ENCODE results near the gene DCN. TPM values are rescaled to one million over a fixed set of nuclear protein-coding genes. Genes with fewer than 3 reads are reported as not detected.

DCN gene
- total RNA-seq, 6 experiments from 2014 or later: 82.7 to 235 (median 164) TPM

DNA sequence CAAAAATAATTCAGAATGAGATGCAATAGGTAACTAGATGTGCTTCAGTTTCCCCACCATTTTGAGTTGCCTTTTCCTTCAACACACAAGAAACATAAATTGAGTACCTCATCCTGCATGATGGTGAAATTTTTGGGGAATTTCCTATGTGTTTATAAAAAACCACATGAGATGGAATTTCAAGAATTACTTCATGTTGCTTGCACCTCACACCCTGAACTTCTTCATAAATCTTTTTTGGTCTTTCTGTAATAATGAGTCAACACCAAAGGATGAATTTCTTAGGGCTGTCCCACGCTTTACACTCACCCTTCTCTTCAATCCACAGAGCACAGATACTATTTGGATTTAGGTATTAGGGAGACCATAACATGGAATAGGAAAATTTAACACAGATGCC, 48.7 kb downstream of the DCN start:
- DNase-seq (no peak), ATAC-seq (no peak)
- H3K27me3 ChIP-seq: no peaks in the 10 kb centered on the region
- WGBS (ENCODE audit: insufficient coverage, low coverage, low lambda C conversion rate, missing lambda C conversion rate): 24% methylated on average over 1 of the region's 1 CpG
- no peaks in the 10 kb centered on the region for H3K36me3 ChIP-seq
- H3K4me1 ChIP-seq: no peaks in the 10 kb centered on the region
- TF ChIP-seq POLR2A (IDR thresholded peaks at IDR 0.05): no peak
- TF ChIP-seq, protein P1, sequence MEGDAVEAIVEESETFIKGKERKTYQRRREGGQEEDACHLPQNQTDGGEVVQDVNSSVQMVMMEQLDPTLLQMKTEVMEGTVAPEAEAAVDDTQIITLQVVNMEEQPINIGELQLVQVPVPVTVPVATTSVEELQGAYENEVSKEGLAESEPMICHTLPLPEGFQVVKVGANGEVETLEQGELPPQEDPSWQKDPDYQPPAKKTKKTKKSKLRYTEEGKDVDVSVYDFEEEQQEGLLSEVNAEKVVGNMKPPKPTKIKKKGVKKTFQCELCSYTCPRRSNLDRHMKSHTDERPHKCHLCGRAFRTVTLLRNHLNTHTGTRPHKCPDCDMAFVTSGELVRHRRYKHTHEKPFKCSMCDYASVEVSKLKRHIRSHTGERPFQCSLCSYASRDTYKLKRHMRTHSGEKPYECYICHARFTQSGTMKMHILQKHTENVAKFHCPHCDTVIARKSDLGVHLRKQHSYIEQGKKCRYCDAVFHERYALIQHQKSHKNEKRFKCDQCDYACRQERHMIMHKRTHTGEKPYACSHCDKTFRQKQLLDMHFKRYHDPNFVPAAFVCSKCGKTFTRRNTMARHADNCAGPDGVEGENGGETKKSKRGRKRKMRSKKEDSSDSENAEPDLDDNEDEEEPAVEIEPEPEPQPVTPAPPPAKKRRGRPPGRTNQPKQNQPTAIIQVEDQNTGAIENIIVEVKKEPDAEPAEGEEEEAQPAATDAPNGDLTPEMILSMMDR (IDR thresholded peaks at IDR 0.05): no peak
- no peak overlapping the region for H3K4me3 ChIP-seq
- no peaks in the 10 kb centered on the region for H3K9me3 ChIP-seq
- intact Hi-C loops (cut with DNase I): no loop called here
- no peak overlapping the region for H3K27ac ChIP-seq

- Histone ChIP-seq H3K27me3 (no peaks in the 10 kb centered on the region), H3K9me3 (no peaks in the 10 kb centered on the region), H3K27ac (no peak overlapping the region), H3K36me3 (no peaks in the 10 kb centered on the region), H3K4me1 (no peaks in the 10 kb centered on the region), H3K4me3 (no peak overlapping the region)
- WGBS (ENCODE audit: insufficient coverage, low coverage, low lambda C conversion rate, missing lambda C conversion rate): 41% methylated on average over 2 of the region's 2 CpGs
- ATAC-seq: no peak
- no peak for DNase-seq
- no peak for TF ChIP-seq POLR2A (IDR thresholded peaks at IDR 0.05)
- TF ChIP-seq, protein P1 (IDR thresholded peaks at IDR 0.05): no peak
- intact Hi-C loops (cut with DNase I): no loop called here
Observed at GRCh38 chr12:91129662-91130362, 52.8 kb downstream of the DCN start.

GRCh38 chr12:91127751-91128150, 54.9 kb downstream of the DCN start:
- no peak overlapping the region for H3K27ac ChIP-seq
- no peaks in the 10 kb centered on the region for H3K27me3 ChIP-seq
- no peaks in the 10 kb centered on the region for H3K4me1 ChIP-seq
- ATAC-seq: no peak
- intact Hi-C loops (cut with DNase I): no loop called here
- H3K9me3 ChIP-seq: no peaks in the 10 kb centered on the region
- no peaks in the 10 kb centered on the region for H3K36me3 ChIP-seq
- DNase-seq: no peak
- WGBS (ENCODE audit: insufficient coverage, low coverage, low lambda C conversion rate, missing lambda C conversion rate): 50% methylated on average over 3 of the region's 3 CpGs
- H3K4me3 ChIP-seq: no peak overlapping the region
- no peak for TF ChIP-seq POLR2A (IDR thresholded peaks at IDR 0.05)
- TF ChIP-seq, protein P1 (IDR thresholded peaks at IDR 0.05): no peak

- Histone ChIP-seq H3K9me3 (no peaks in the 10 kb centered on the region), H3K4me3 (no peak overlapping the region), H3K27me3 (no peaks in the 10 kb centered on the region), H3K36me3 (no peaks in the 10 kb centered on the region), H3K4me1 (no peaks in the 10 kb centered on the region), H3K27ac (no peak overlapping the region)
- 83% methylated on average over 2 of the region's 2 CpGs for WGBS (ENCODE audit: insufficient coverage, low coverage, low lambda C conversion rate, missing lambda C conversion rate)
- no peak for ATAC-seq
- intact Hi-C loops (cut with DNase I): no loop called here
- TF ChIP-seq POLR2A (IDR thresholded peaks at IDR 0.05): no peak
- TF ChIP-seq, protein P1 (IDR thresholded peaks at IDR 0.05): no peak
- no peak for DNase-seq
Observed at GRCh38 chr12:91127306-91127705, 55.3 kb downstream of the DCN start.

All from right lobe of liver (tissue), 6 donors.